ENCODE results near the gene PSMA7. TPM values are rescaled to one million over a fixed set of nuclear protein-coding genes. Genes with fewer than 3 reads are reported as not detected.

PSMA7 gene
- total RNA-seq, 1 donor from 2014 or later, result 301 TPM

- no peak overlapping the region for H3K27ac ChIP-seq
- H3K9me3 ChIP-seq, result no peaks in the 10 kb centered on the region
- no peaks in the 10 kb centered on the region for H3K27me3 ChIP-seq
- TF ChIP-seq CTCF (IDR thresholded peaks at IDR 0.05), result no peak
- intact Hi-C loops (cut with DNase I), result no loop called here
- H3K4me1 ChIP-seq, result peaks cover 0 to 2% of the 10 kb centered on the region in 2 donors
- peaks cover 33 to 45% of the 10 kb centered on the region in 2 donors for H3K36me3 ChIP-seq
- no peak overlapping the region for H3K4me3 ChIP-seq
- no peak for DNase-seq (ENCODE audit: low spot score in 2 of 2)
Observed at GRCh38 chr20:62158088-62158400, 14.8 kb upstream of the PSMA7 start.

- H3K9me3 ChIP-seq, result no peaks in the 10 kb centered on the region
- H3K36me3 ChIP-seq, result peaks cover 28 to 40% of the 10 kb centered on the region in 2 donors
Observed at GRCh38 chr20:62157387-62158087, 14.3 kb upstream of the PSMA7 start.

GRCh38 chr20:62156592-62157386 is 13.6 kb upstream of the PSMA7 start:
- no peak overlapping the region for H3K4me3 ChIP-seq
- peaks cover 0 to 2% of the 10 kb centered on the region in 2 donors for H3K4me1 ChIP-seq
- TF ChIP-seq CTCF (IDR thresholded peaks at IDR 0.05), result peak; percentile 30 to 64 (median 61)
- intact Hi-C loops (cut with DNase I), result loop anchor here (2.0 kb wide), 1 partner anchor 146 kb away; no protein-coding TSS in a partner anchor
- no peak overlapping the region for H3K27ac ChIP-seq
- H3K27me3 ChIP-seq, result no peaks in the 10 kb centered on the region
- no peaks in the 10 kb centered on the region for H3K9me3 ChIP-seq
- peaks cover 22 to 33% of the 10 kb centered on the region in 2 donors for H3K36me3 ChIP-seq
- no peak for DNase-seq (ENCODE audit: low spot score in 2 of 2)

More at GRCh38 chr20:62157387-62158087, 14.3 kb upstream of the PSMA7 start:
- Histone ChIP-seq H3K4me1 (peaks cover 0 to 2% of the 10 kb centered on the region in 2 donors), H3K4me3 (no peak overlapping the region), H3K27ac (no peak overlapping the region), H3K27me3 (no peaks in the 10 kb centered on the region)
- intact Hi-C loops (cut with DNase I), result loop anchor here (2.0 kb wide), 1 partner anchor 147 kb away; no protein-coding TSS in a partner anchor
- TF ChIP-seq CTCF (IDR thresholded peaks at IDR 0.05), result no peak
- DNase-seq (ENCODE audit: low spot score in 2 of 2), result no peak

GRCh38 chr20:62156254-62156556 is 13.0 kb upstream of the PSMA7 start:
- Histone ChIP-seq H3K27me3 (no peaks in the 10 kb centered on the region), H3K4me3 (no peak overlapping the region), H3K9me3 (no peaks in the 10 kb centered on the region), H3K36me3 (peaks cover 17 to 27% of the 10 kb centered on the region in 2 donors), H3K4me1 (peaks cover 0 to 2% of the 10 kb centered on the region in 2 donors), H3K27ac (no peak overlapping the region)
- TF ChIP-seq CTCF (IDR thresholded peaks at IDR 0.05), result no peak
- intact Hi-C loops (cut with DNase I), result loop anchor here (2.0 kb wide), 1 partner anchor 145 kb away; no protein-coding TSS in a partner anchor
- no peak for DNase-seq (ENCODE audit: low spot score in 2 of 2)

- H3K9me3 ChIP-seq, result no peaks in the 10 kb centered on the region
- intact Hi-C loops (cut with DNase I), result loop anchor here (2.0 kb wide), 1 partner anchor 145 kb away; no protein-coding TSS in a partner anchor
- peaks cover 0 to 2% of the 10 kb centered on the region in 2 donors for H3K4me1 ChIP-seq
- H3K27me3 ChIP-seq, result no peaks in the 10 kb centered on the region
- TF ChIP-seq CTCF (IDR thresholded peaks at IDR 0.05), result no peak
- H3K4me3 ChIP-seq, result no peak overlapping the region
- H3K27ac ChIP-seq, result no peak overlapping the region
- no peak for DNase-seq (ENCODE audit: low spot score in 2 of 2)
- peaks cover 11 to 21% of the 10 kb centered on the region in 2 donors for H3K36me3 ChIP-seq
Observed at GRCh38 chr20:62155428-62156253, 12.4 kb upstream of the PSMA7 start.

Measured in ascending aorta (tissue), 2 donors.